Progenitor cell of endocrine pancreas (in vitro differentiated cells): ENCODE results near the gene CNIH1. TPM values are rescaled to one million over a fixed set of nuclear protein-coding genes. Genes with fewer than 3 reads are reported as not detected.
A peak's percentile ranks its signal among the peaks of the same experiment; 100 is the strongest.
"Not testable (repeated sequence)": the region's sequence is repeated elsewhere in the genome, so short reads cannot be mapped to it uniquely, and the experiment has no call there.

Experiments
- DNase-seq: peaks from one replicate; pipeline ENCODE4 v3.0.0; 2021; ENCODE audit warnings: low spot score; ENCODE audit not compliant: unreplicated experiment
- H3K27ac Mint-ChIP-seq: 2 replicates; pipeline ENCODE4 v1.8.0; 2021; ENCODE audit warnings: mild to moderate bottlenecking, moderate library complexity, mixed read lengths
- H3K27me3 Mint-ChIP-seq: 2 replicates; pipeline ENCODE4 v1.8.0; 2021; ENCODE audit warnings: mixed read lengths
- H3K36me3 Mint-ChIP-seq: 2 replicates; pipeline ENCODE4 v1.8.0; 2022; ENCODE audit warnings: mixed read lengths; ENCODE audit not compliant: insufficient read depth
- H3K4me1 Mint-ChIP-seq: 2 replicates; pipeline ENCODE4 v1.8.0; 2021; ENCODE audit warnings: low read depth, mixed read lengths
- H3K4me3 Mint-ChIP-seq: 2 replicates; pipeline ENCODE4 v1.8.0; 2021; ENCODE audit warnings: low read depth, mild to moderate bottlenecking, moderate library complexity, mixed read lengths
- H3K9me3 Mint-ChIP-seq: 2 replicates; pipeline ENCODE4 v1.8.0; 2021; ENCODE audit warnings: low read depth, mixed read lengths
- total RNA-seq: library from RNA; stranded (reverse); gene quantifications from 2 replicates; pipeline ENCODE4 v1.2.1, GENCODE V29; 2021
- TF ChIP-seq, protein P1 (sequence below): fragments of 200-600 bp; sonication (generic); IDR thresholded peaks from one replicate; pipeline ENCODE4 v1.5.0; 2021; ENCODE audit warnings: antibody characterized with exemption, mild to moderate bottlenecking; ENCODE audit not compliant: unreplicated experiment

The CNIH1 gene
- total RNA-seq, 1 donor from 2014 or later = 106 TPM

- TF ChIP-seq, protein P1, sequence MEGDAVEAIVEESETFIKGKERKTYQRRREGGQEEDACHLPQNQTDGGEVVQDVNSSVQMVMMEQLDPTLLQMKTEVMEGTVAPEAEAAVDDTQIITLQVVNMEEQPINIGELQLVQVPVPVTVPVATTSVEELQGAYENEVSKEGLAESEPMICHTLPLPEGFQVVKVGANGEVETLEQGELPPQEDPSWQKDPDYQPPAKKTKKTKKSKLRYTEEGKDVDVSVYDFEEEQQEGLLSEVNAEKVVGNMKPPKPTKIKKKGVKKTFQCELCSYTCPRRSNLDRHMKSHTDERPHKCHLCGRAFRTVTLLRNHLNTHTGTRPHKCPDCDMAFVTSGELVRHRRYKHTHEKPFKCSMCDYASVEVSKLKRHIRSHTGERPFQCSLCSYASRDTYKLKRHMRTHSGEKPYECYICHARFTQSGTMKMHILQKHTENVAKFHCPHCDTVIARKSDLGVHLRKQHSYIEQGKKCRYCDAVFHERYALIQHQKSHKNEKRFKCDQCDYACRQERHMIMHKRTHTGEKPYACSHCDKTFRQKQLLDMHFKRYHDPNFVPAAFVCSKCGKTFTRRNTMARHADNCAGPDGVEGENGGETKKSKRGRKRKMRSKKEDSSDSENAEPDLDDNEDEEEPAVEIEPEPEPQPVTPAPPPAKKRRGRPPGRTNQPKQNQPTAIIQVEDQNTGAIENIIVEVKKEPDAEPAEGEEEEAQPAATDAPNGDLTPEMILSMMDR = no peak
- H3K27ac Mint-ChIP-seq = no peak overlapping the region
Observed at GRCh38 chr14:54411371-54411770, 29.8 kb downstream of the CNIH1 start.

DNA sequence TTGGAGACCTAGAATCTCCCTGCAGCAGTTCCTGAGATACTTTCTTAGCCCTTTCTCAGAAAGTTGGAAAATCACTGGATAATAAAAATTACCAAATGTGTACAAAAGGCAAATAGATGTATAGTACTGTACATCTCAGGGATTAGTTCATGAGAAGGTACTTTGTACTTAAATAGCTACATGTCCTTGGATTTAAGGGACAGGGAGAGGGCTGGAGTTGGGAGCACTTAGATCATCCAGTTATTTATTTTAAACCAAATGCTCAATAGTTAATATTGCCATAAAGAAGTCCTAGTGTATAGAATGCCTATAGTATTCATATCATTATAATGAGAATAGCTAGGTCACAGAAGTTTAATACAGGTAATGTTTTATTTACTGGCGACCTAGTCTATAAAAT, 31.0 kb downstream of the CNIH1 start:
- Mint-ChIP-seq H3K4me3 (no peak overlapping the region), H3K27me3 (no peaks in the 10 kb centered on the region), H3K9me3 (no peaks in the 10 kb centered on the region), H3K4me1 (no peaks in the 10 kb centered on the region), H3K36me3 (peaks cover 28% of the 10 kb centered on the region), H3K27ac (no peak overlapping the region)
- DNase-seq = no peak
- TF ChIP-seq, protein P1 = no peak

More at GRCh38 chr14:54411371-54411770, 29.8 kb downstream of the CNIH1 start:
- peaks cover 22% of the 10 kb centered on the region for H3K36me3 Mint-ChIP-seq
- no peaks in the 10 kb centered on the region for H3K27me3 Mint-ChIP-seq
- H3K4me3 Mint-ChIP-seq = no peak overlapping the region
- DNase-seq = no peak
- no peaks in the 10 kb centered on the region for H3K9me3 Mint-ChIP-seq
- H3K4me1 Mint-ChIP-seq = no peaks in the 10 kb centered on the region

- DNase-seq, H3K27ac Mint-ChIP-seq, H3K9me3 Mint-ChIP-seq, H3K4me1 Mint-ChIP-seq, H3K27me3 Mint-ChIP-seq, H3K4me3 Mint-ChIP-seq: not testable (repeated sequence)
- H3K36me3 Mint-ChIP-seq = peaks cover 47% of the 10 kb centered on the region
Observed at GRCh38 chr14:54403401-54404005, 37.7 kb downstream of the CNIH1 start.

DNA sequence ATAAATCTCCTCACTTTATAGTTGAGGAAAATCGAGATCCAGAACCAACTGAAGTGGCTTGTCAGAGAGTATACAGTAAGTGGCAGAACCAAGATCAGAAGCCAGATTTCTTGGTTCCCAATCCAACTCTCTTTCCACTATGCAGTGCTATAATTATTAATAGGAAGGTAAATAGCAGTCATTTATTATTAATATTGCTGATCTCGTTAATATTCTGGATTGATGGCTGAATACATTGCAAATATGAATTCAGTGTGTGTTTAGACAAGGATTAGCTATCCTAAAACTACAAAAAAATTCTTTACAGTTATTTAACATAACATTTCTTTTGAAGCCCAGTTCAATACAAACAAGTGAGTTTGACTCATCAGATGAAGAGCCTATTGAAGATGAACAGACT, 41.6 kb downstream of the CNIH1 start:
- Mint-ChIP-seq H3K27ac (no peak overlapping the region), H3K4me1 (peaks cover 7% of the 10 kb centered on the region), H3K9me3 (peaks cover 7% of the 10 kb centered on the region), H3K36me3 (peaks cover 22% of the 10 kb centered on the region), H3K4me3 (no peak overlapping the region), H3K27me3 (peaks cover 2% of the 10 kb centered on the region)
- TF ChIP-seq, protein P1 = no peak
- DNase-seq = no peak

DNA sequence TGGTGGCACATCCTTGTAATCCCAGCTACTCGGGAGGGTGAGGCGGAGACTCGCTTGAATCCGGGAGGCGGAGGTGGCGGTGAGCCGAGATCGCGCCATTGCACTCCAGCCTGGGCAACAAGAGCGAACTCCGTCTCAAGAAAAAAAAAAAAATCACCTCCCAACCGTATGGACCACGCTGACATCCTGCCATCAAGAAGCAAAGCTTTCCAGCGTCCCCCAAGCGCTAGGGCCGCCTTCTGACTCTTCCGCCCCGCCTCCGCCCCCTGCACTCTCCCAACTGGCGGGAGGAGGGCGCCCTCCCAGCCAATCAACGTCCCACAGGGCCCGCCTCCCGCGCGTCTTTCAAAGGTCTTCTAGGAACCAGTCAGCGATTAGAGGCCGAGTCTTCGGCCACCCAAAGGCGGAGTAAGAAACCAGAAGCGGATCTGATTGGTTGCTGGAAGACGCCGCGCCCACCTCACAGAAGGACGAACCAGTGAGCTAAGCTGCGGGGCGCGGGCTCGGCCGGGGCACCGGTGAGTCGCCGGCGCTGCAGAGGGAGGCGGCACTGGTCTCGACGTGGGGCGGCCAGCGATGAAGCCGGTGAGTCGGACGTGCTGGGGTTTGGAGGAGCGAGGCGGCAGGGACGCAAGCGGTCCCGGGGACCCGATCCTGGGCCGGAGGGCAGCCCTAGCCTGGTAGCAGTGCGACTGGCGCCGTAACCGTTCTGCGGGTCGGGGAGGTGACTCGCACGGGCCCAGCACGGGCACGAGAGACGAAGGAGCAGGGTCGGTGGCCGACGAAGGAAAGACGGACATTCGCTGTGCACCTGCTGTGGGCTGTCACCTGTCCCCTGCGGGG, 44.5 kb downstream of the CNIH1 start, which contains the start of gene CDKN3:
Gene CDKN3, plus strand, starts transcription at position 515 of the 843 bp plus-strand sequence. Its CDS starts 62 bp downstream, at position 577.
- peaks cover 2% of the 10 kb centered on the region for H3K27me3 Mint-ChIP-seq
- DNase-seq = peak; percentile 91
- H3K4me1 Mint-ChIP-seq = peaks cover 7% of the 10 kb centered on the region
- TF ChIP-seq, protein P1 = peak; percentile 54
- peak within 1 kb of the TSS; percentile 78 for H3K27ac Mint-ChIP-seq
- H3K36me3 Mint-ChIP-seq = peaks cover 2% of the 10 kb centered on the region
- H3K4me3 Mint-ChIP-seq = peak within 1 kb of the TSS; percentile 83
- H3K9me3 Mint-ChIP-seq = no peaks in the 10 kb centered on the region
